ENCODE measurements around the gene AFF1.

AFF1 gene

DNA sequence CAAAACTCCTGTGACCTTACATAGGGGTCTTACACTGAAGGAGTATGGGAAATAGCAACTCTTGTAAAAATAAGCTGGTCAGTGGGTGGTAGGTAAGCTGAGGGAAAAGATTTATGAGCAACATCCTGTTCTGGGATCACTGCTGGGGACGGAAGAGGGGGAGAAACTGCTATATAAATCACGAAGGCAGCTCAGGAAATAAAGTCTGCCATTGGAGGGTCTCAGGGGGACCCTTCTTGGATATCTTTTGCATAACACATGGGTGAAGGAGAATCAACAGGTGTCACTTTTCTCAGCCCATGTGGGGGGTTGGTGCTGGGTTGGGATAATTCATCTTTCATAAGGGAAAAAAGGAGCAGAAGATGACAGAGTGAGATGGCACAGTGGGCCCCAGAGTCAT, 33.7 kb downstream of the AFF1 start:
- no peaks in the 10 kb centered on the region for H3K27me3 ChIP-seq (ENCODE audit: control insufficient read depth in 2 of 2, insufficient read depth in 2 of 2, low read length in 2 of 2)
- H3K4me3 ChIP-seq (ENCODE audit: low read length in 2 of 2): no peak overlapping the region
- H3K9ac ChIP-seq (ENCODE audit: low read depth in 1 of 2, low read length in 2 of 2): no peak overlapping the region
- peaks cover 5 to 17% of the 10 kb centered on the region in 2 donors for H3K4me1 ChIP-seq (ENCODE audit: control insufficient read depth in 2 of 2, insufficient read depth in 2 of 2, low read length in 2 of 2)
- H3K27ac ChIP-seq (ENCODE audit: low read depth in 2 of 2, low read length in 2 of 2): no peak overlapping the region
- peaks cover 0 to 2% of the 10 kb centered on the region in 2 donors for H3K36me3 ChIP-seq (ENCODE audit: control insufficient read depth in 2 of 2, insufficient read depth in 2 of 2, low read length in 2 of 2)
- no peaks in the 10 kb centered on the region for H3K9me3 ChIP-seq (ENCODE audit: control insufficient read depth in 2 of 2, low read length in 2 of 2)

DNA sequence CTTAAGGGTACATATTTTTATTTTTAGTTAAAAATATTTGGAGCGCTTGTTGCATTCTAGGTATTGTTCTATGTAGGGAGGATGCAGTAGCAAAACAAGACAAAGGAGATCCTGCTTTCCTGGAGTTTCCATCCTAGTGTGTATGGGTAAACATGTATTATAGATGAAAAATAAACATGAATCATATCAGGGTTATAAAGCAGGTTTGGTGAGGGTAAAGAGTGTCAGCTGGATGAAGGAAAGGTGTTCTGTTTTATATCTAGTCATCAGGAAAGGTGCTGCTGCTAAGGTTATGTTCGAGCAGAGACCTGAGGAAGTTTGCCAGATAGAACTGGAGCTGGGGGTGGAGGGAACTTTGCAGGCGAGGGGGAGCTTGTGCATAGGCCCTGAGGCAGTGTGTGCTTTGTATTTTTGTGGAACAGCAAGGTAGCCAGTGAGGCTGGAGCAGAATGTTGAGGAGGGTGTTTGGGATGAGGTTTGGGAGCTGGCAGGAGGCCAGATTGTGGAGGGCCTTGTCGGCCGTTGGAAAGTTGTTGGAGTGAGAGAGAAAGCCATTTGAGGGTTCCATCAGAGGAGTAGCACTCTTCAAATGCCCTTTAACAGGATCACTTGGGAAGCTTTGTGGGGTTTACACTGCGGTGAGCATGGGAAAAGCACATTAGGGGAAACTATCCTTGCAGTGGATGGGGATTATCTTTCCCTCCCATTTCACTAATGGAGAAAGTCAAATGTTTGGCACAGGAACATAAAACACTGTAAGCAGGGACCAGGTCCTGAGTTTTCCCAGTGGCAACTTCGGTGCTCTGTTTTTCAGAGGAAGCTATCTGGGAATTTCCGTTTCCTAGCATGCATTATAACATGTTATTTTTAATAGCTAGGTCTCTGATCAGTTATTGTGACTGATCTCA, 35.9 kb downstream of the AFF1 start:
- H3K36me3 ChIP-seq (ENCODE audit: control insufficient read depth in 2 of 2, insufficient read depth in 2 of 2, low read length in 2 of 2): peaks cover 0 to 2% of the 10 kb centered on the region in 2 donors
- H3K27me3 ChIP-seq (ENCODE audit: control insufficient read depth in 2 of 2, insufficient read depth in 2 of 2, low read length in 2 of 2): no peaks in the 10 kb centered on the region
- H3K4me1 ChIP-seq (ENCODE audit: control insufficient read depth in 2 of 2, insufficient read depth in 2 of 2, low read length in 2 of 2): peaks cover under 1 to 22% of the 10 kb centered on the region in 2 donors
- no peak overlapping the region for H3K4me3 ChIP-seq (ENCODE audit: low read length in 2 of 2)
- H3K9me3 ChIP-seq (ENCODE audit: control insufficient read depth in 2 of 2, low read length in 2 of 2): no peaks in the 10 kb centered on the region
- H3K9ac ChIP-seq (ENCODE audit: low read depth in 1 of 2, low read length in 2 of 2): no peak overlapping the region
- H3K27ac ChIP-seq (ENCODE audit: low read depth in 2 of 2, low read length in 2 of 2): no peak overlapping the region

DNA sequence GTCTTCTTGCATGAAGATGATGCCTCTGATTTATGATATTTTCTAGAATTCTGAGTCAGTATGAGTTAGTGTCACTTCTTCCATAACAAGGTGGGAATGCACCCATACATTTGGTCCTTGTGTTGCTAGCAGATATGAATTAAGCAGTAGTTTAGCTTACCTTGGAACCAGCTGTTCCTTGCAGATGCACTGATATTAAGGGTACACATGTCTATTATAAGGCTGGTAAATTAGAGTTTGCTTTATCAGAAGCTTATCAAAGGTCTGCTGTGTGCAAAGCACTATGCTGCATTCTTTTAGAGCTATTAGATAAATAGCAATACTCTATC, 36.5 kb downstream of the AFF1 start:
- H3K27ac ChIP-seq (ENCODE audit: low read depth in 2 of 2, low read length in 2 of 2): no peak overlapping the region

DNA sequence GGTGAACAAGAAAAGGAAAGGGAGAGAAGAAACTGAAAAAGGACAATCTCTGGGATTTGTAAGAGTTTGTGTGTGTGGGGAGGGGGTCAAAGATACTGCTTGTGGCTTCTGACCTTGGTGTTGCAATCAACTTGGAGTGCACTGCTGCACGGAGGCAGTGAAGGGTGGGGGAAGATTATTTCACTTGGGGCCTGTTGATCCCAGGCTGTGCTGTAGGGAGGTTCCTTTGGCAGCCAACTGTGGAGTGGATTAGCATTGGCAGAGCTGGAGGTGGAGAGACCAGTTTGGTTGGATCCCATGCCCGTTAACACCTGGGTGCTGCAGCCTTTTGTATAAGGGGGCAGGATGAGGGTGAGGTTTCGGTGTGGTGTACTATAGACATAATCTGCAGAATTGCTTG, 38.2 kb downstream of the AFF1 start:
- H3K27me3 ChIP-seq (ENCODE audit: control insufficient read depth in 2 of 2, insufficient read depth in 2 of 2, low read length in 2 of 2): no peaks in the 10 kb centered on the region
- peaks cover 0 to 2% of the 10 kb centered on the region in 2 donors for H3K36me3 ChIP-seq (ENCODE audit: control insufficient read depth in 2 of 2, insufficient read depth in 2 of 2, low read length in 2 of 2)
- H3K4me3 ChIP-seq (ENCODE audit: low read length in 2 of 2): no peak overlapping the region
- H3K9ac ChIP-seq (ENCODE audit: low read depth in 1 of 2, low read length in 2 of 2): no peak overlapping the region
- no peaks in the 10 kb centered on the region for H3K9me3 ChIP-seq (ENCODE audit: control insufficient read depth in 2 of 2, low read length in 2 of 2)
- H3K27ac ChIP-seq (ENCODE audit: low read depth in 2 of 2, low read length in 2 of 2): no peak overlapping the region
- H3K4me1 ChIP-seq (ENCODE audit: control insufficient read depth in 2 of 2, insufficient read depth in 2 of 2, low read length in 2 of 2): peaks cover 10 to 32% of the 10 kb centered on the region in 2 donors

More for the DNA sequence above, 36.5 kb downstream of the AFF1 start:
- H3K27me3 ChIP-seq (ENCODE audit: control insufficient read depth in 2 of 2, insufficient read depth in 2 of 2, low read length in 2 of 2): no peaks in the 10 kb centered on the region
- peaks cover 0 to 2% of the 10 kb centered on the region in 2 donors for H3K36me3 ChIP-seq (ENCODE audit: control insufficient read depth in 2 of 2, insufficient read depth in 2 of 2, low read length in 2 of 2)
- no peak overlapping the region for H3K4me3 ChIP-seq (ENCODE audit: low read length in 2 of 2)
- H3K4me1 ChIP-seq (ENCODE audit: control insufficient read depth in 2 of 2, insufficient read depth in 2 of 2, low read length in 2 of 2): peaks cover 0 to 22% of the 10 kb centered on the region in 2 donors
- no peaks in the 10 kb centered on the region for H3K9me3 ChIP-seq (ENCODE audit: control insufficient read depth in 2 of 2, low read length in 2 of 2)
- H3K9ac ChIP-seq (ENCODE audit: low read depth in 1 of 2, low read length in 2 of 2): no peak overlapping the region

DNA sequence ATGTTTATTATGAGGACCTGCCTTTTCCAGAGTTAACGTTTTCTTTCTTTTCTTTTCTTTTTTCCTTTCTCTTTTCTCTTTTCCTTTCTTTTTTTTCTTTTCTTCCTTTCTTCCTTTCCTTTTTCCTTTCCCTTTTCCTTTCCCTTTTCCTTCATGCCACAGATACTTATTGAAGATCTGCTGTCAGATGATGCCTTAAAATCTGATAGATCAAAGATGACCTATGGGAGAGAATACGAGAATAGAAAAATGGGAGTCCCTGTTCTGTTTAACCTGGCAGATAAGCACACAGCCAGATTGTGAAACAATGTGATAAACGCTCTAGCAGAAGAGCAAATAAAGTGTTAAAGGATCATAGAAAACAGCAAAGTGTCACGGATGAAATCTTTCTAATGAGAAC, 38.9 kb downstream of the AFF1 start:
- H3K36me3 ChIP-seq (ENCODE audit: control insufficient read depth in 2 of 2, insufficient read depth in 2 of 2, low read length in 2 of 2): no peaks in the 10 kb centered on the region
- H3K4me3 ChIP-seq (ENCODE audit: low read length in 2 of 2): no peak overlapping the region
- H3K9ac ChIP-seq (ENCODE audit: low read depth in 1 of 2, low read length in 2 of 2): no peak overlapping the region
- H3K9me3 ChIP-seq (ENCODE audit: control insufficient read depth in 2 of 2, low read length in 2 of 2): no peaks in the 10 kb centered on the region
- no peak overlapping the region for H3K27ac ChIP-seq (ENCODE audit: low read depth in 2 of 2, low read length in 2 of 2)
- peaks cover 10 to 36% of the 10 kb centered on the region in 2 donors for H3K4me1 ChIP-seq (ENCODE audit: control insufficient read depth in 2 of 2, insufficient read depth in 2 of 2, low read length in 2 of 2)
- H3K27me3 ChIP-seq (ENCODE audit: control insufficient read depth in 2 of 2, insufficient read depth in 2 of 2, low read length in 2 of 2): no peaks in the 10 kb centered on the region

DNA sequence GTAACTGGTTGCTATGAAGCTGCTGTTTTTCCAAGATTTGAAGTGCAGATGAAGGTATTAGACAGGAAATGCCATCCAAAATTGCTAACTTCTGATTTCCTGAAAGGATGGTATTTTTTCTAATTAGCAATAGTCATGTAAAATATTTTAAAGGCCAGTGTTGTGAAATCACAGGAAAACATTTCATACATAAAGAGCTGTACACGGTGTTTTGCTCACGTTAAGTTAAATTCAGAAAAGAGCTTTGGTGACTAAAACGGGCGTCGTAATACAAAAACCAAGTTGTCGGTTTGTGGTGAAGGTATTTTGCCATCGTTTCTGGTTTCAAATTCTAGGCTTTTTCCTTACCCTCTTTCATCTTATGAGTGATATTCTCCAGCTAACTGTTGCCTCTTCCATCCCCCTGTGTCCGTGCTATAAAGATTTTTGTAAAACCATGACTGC, 39.8 kb downstream of the AFF1 start:
- H3K27ac ChIP-seq (ENCODE audit: low read depth in 2 of 2, low read length in 2 of 2): no peak overlapping the region
- no peaks in the 10 kb centered on the region for H3K27me3 ChIP-seq (ENCODE audit: control insufficient read depth in 2 of 2, insufficient read depth in 2 of 2, low read length in 2 of 2)
- no peaks in the 10 kb centered on the region for H3K9me3 ChIP-seq (ENCODE audit: control insufficient read depth in 2 of 2, low read length in 2 of 2)
- no peaks in the 10 kb centered on the region for H3K36me3 ChIP-seq (ENCODE audit: control insufficient read depth in 2 of 2, insufficient read depth in 2 of 2, low read length in 2 of 2)
- no peak overlapping the region for H3K9ac ChIP-seq (ENCODE audit: low read depth in 1 of 2, low read length in 2 of 2)
- peaks cover 10 to 36% of the 10 kb centered on the region in 2 donors for H3K4me1 ChIP-seq (ENCODE audit: control insufficient read depth in 2 of 2, insufficient read depth in 2 of 2, low read length in 2 of 2)
- H3K4me3 ChIP-seq (ENCODE audit: low read length in 2 of 2): no peak overlapping the region

DNA sequence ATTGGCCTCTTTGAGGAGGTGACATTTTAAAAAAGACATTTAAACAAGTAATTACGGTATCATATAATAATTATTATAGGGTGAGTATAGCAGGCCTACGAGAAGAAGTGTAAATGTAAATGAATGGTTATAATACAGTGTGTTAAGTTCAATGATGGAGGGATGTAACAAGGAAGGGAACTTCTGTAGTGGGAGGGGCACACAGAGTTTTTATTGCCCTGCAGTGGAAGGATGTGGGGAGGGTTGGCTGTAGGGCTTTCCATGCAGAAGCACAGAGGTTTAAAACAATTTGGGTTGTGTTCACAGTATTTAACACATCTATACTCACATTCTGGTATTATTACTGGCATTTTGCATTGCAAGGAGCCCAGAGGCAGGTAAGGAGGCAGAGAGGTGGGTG, 41.1 kb downstream of the AFF1 start:
- no peak overlapping the region for H3K9ac ChIP-seq (ENCODE audit: low read depth in 1 of 2, low read length in 2 of 2)
- H3K9me3 ChIP-seq (ENCODE audit: control insufficient read depth in 2 of 2, low read length in 2 of 2): no peaks in the 10 kb centered on the region
- no peak overlapping the region for H3K27ac ChIP-seq (ENCODE audit: low read depth in 2 of 2, low read length in 2 of 2)
- peaks cover 10 to 29% of the 10 kb centered on the region in 2 donors for H3K4me1 ChIP-seq (ENCODE audit: control insufficient read depth in 2 of 2, insufficient read depth in 2 of 2, low read length in 2 of 2)
- no peak overlapping the region for H3K4me3 ChIP-seq (ENCODE audit: low read length in 2 of 2)
- no peaks in the 10 kb centered on the region for H3K27me3 ChIP-seq (ENCODE audit: control insufficient read depth in 2 of 2, insufficient read depth in 2 of 2, low read length in 2 of 2)
- no peaks in the 10 kb centered on the region for H3K36me3 ChIP-seq (ENCODE audit: control insufficient read depth in 2 of 2, insufficient read depth in 2 of 2, low read length in 2 of 2)

DNA sequence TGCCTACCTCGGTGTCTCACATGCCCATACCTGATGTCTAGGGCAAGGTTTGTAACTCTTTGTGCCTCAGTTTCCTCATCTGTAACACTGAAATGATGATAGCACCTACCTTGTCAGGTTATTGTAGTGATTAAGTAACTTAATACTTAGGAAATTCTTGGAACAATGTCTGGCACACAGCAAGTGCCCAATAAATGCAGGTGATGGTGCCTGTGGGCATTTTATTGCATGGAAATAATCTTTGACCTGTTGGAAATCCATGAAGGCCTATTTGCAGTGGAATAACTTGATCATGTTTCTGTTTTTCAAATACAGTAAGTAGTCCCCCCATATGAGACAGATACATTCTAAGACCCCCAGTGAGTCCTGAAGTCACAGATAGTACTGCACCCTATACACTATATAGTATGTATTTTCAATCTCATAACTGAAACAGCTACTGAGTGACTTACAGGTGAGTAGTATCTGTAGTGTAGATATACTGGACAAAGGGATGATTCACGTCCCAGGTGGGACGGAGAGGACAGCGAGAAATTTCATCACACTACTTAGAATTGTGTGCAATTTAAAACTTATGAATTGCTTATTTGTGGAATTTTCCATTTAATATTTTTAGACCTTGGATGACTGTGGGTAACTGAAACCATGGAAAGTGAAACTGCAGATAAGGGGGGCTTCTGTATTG, 42.1 kb downstream of the AFF1 start:
- Histone ChIP-seq H3K4me1 (ENCODE audit: control insufficient read depth in 2 of 2, insufficient read depth in 2 of 2, low read length in 2 of 2) (peaks cover 12 to 36% of the 10 kb centered on the region in 2 donors), H3K27me3 (ENCODE audit: control insufficient read depth in 2 of 2, insufficient read depth in 2 of 2, low read length in 2 of 2) (no peaks in the 10 kb centered on the region), H3K4me3 (ENCODE audit: low read length in 2 of 2) (no peak overlapping the region), H3K36me3 (ENCODE audit: control insufficient read depth in 2 of 2, insufficient read depth in 2 of 2, low read length in 2 of 2) (no peaks in the 10 kb centered on the region), H3K9ac (ENCODE audit: low read depth in 1 of 2, low read length in 2 of 2) (no peak overlapping the region), H3K27ac (ENCODE audit: low read depth in 2 of 2, low read length in 2 of 2) (peak overlapping the region; percentile 5 to 54), H3K9me3 (ENCODE audit: control insufficient read depth in 2 of 2, low read length in 2 of 2) (no peaks in the 10 kb centered on the region)

DNA sequence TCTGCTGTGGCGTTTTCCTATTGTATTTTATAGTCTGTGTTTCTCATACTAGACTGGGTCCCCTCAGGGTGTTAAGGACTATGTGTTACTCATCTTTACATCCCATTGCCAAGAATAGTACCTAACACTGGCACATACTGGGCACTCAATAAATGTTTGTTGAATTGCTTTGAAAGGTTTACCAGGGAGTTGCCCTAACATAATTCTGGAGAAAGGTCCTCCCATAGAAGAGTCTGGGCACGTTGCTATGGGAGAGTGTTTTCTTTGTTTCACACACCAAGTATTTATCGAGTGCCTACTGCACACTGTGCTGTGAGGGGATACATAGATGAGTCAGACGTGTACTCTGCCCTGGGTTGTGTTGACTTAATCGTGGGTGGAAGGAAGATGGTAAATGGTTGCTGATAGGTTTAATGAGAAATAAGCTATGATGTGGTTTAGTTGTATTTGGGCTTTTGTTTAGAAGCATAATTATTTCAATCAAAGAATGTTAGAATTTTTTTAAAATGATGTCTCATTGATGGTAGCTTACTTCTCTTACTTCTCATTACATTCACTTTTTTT, 42.9 kb downstream of the AFF1 start:
- no peaks in the 10 kb centered on the region for H3K27me3 ChIP-seq (ENCODE audit: control insufficient read depth in 2 of 2, insufficient read depth in 2 of 2, low read length in 2 of 2)
- peaks cover 13 to 36% of the 10 kb centered on the region in 2 donors for H3K4me1 ChIP-seq (ENCODE audit: control insufficient read depth in 2 of 2, insufficient read depth in 2 of 2, low read length in 2 of 2)
- peak overlapping the region; percentile 6 to 54 for H3K27ac ChIP-seq (ENCODE audit: low read depth in 2 of 2, low read length in 2 of 2)
- no peak overlapping the region for H3K9ac ChIP-seq (ENCODE audit: low read depth in 1 of 2, low read length in 2 of 2)
- H3K9me3 ChIP-seq (ENCODE audit: control insufficient read depth in 2 of 2, low read length in 2 of 2): no peaks in the 10 kb centered on the region
- no peaks in the 10 kb centered on the region for H3K36me3 ChIP-seq (ENCODE audit: control insufficient read depth in 2 of 2, insufficient read depth in 2 of 2, low read length in 2 of 2)
- H3K4me3 ChIP-seq (ENCODE audit: low read length in 2 of 2): no peak overlapping the region

DNA sequence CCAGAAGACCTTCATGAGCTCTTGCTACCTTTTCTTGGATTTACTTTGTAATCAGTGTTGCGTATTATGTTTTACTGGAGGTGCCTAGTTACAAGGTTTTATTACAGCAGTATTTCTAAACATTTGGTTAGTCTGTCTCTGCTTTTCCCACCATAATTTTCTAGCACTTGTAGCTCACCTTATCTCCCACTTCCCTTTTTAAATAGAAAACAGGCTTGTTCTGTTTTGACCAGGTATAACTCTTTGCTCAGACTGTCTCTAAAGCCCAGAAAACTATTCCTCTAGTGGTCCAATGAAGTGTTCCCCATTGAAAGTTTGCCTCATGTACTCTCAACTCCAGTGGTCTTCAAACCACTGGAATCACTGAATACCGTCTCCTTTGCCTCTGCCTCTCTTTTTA, 43.9 kb downstream of the AFF1 start:
- Histone ChIP-seq H3K9me3 (ENCODE audit: control insufficient read depth in 2 of 2, low read length in 2 of 2) (no peaks in the 10 kb centered on the region), H3K36me3 (ENCODE audit: control insufficient read depth in 2 of 2, insufficient read depth in 2 of 2, low read length in 2 of 2) (no peaks in the 10 kb centered on the region), H3K27me3 (ENCODE audit: control insufficient read depth in 2 of 2, insufficient read depth in 2 of 2, low read length in 2 of 2) (no peaks in the 10 kb centered on the region), H3K9ac (ENCODE audit: low read depth in 1 of 2, low read length in 2 of 2) (no peak overlapping the region), H3K4me1 (ENCODE audit: control insufficient read depth in 2 of 2, insufficient read depth in 2 of 2, low read length in 2 of 2) (peaks cover 13 to 29% of the 10 kb centered on the region in 2 donors), H3K4me3 (ENCODE audit: low read length in 2 of 2) (no peak overlapping the region), H3K27ac (ENCODE audit: low read depth in 2 of 2, low read length in 2 of 2) (peak overlapping the region; percentile 11 to 27)
